GM21526 (cell line): ENCODE data around the gene AGER.
"Not testable (repeated sequence)": the region's sequence is repeated elsewhere in the genome, so short reads cannot be mapped to it uniquely, and the experiment has no call there.

Experiments
- ATAC-seq: cut with Tn5 transposase; IDR thresholded peaks from one replicate; pipeline ENCODE4 v1.9.1; 2021; ENCODE audit warnings: moderate library complexity; ENCODE audit not compliant: unreplicated experiment, low FRiP score

Gene AGER

GRCh38 chr6:32187725-32188380 is 3.8 kb upstream of the AGER start:
- ATAC-seq = not testable (repeated sequence)

- ATAC-seq = no peak
Observed at GRCh38 chr6:32187009-32187709, 3.1 kb upstream of the AGER start.

DNA sequence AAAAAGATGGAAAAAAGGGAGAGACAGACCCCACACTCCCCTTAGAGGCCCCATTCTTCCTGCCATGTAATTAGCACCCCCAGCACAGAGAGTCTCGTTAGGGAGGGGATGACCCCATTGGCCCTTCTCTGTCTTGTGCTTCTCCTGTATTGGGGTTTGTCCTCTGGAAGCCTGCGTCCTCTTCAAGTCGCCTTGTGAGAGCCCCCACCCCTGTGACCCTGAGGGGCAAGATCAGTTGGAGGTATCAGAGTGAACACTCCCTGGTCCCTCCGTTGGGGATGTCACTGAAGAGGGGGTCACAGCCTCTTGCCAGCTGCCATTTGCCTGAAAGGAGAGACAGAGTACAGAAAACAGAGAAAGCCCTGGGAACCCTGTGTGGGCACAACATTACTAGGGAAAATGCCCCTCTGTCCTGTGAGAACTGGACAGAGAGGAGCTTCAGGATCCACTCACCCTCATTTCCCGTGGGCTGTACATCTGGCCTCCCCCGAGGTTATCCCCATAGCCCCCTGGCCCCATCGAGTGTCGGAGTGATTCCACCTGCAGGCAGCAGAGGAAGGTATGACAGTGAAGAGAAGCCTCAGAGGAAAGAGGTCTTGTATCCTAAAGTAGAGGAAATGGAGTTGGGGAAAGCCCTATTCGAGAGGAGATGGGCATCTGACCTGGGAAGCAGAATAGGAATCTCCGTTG is 2.2 kb upstream of the AGER start:
- ATAC-seq = not testable (repeated sequence)

- ATAC-seq = not testable (repeated sequence)
Observed at GRCh38 chr6:32185681-32186131, 1.7 kb upstream of the AGER start.

- ATAC-seq = no peak
Observed at GRCh38 chr6:32183483-32184083, 470 bp downstream of the AGER start.

GRCh38 chr6:32183030-32183429 is 1.0 kb downstream of the AGER start:
- no peak for ATAC-seq

GRCh38 chr6:32182555-32182981 is 1.5 kb downstream of the AGER start:
- no peak for ATAC-seq

- ATAC-seq = no peak
Observed at GRCh38 chr6:32181915-32182529, 2.0 kb downstream of the AGER start.

- ATAC-seq = no peak
Observed at GRCh38 chr6:32181148-32181702, 2.8 kb downstream of the AGER start.

DNA sequence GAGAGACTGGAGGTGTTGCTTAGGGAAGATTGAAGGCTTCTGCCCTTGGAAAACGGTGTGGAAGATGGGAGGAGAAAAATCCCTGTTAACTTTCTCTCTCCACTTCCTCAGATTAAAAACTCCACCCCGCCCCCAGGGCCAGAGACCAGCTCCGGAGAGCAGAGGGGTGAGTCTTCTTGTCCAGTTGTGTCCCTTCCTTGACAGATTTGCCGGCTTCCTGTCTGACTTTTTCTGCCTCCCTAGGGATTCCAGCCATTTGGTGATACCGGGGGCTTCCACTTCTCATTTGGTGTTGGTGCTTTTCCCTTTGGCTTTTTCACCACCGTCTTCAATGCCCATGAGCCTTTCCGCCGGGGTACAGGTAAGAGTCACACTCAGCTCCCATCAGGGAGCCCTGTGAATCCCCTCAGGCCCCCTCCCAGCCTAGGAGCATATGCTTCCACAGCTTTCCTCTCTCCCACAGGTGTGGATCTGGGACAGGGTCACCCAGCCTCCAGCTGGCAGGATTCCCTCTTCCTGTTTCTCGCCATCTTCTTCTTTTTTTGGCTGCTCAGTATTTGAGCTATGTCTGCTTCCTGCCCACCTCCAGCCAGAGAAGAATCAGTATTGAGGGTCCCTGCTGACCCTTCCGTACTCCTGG is 4.2 kb downstream of the AGER start:
- no peak for ATAC-seq

DNA sequence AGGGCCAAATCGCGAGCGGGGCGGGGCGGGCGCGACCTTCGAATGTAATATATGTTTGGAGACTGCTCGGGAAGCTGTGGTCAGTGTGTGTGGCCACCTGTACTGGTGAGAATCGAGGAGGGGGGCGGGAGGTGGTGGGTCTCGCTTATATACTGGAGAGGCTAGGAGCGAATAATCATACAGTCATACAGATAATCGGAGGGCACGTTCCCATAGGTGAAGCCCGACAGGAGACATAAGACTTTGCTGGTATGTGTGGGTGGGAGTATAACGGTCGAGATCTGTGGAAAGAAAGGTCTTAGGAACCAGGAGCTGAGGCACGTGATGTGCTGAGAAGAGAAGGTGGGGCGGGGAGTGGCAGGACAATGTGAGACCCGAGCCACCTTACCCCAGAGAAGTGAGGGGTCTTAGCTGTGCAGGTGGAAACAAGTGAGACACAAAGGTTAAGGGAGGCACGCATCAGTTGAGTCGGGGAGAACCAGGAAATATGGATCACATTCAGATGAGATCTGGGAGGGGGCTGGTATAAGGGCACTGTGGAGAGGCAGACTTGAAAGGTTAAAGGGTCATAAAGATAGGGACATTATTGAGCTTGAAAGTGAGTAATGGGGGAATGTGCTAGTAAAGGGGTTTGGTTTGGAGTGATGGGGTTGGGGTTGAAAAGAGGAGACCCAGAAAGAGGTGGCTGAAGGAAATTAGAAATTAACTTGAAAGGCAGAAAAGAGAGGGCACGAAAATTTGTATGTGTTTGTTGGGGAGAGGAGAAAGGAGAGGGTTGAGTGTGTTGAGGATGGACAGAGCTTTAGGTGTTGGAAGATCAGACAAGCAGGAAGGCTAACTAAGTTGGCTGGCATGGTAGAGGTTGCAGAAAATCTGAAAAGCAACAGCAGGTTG is 5.3 kb downstream of the AGER start:
- ATAC-seq = no peak

- peak; percentile 72 for ATAC-seq
Observed at GRCh38 chr6:32177788-32178546, 6.1 kb downstream of the AGER start, which contains the start of gene RNF5. Gene RNF5 (plus strand): TSS chr6:32178405. CDS start chr6:32178512, 107 bp downstream.

- ATAC-seq = no peak
Observed at GRCh38 chr6:32177183-32177787, 6.8 kb downstream of the AGER start.

GRCh38 chr6:32176476-32177182 is 7.4 kb downstream of the AGER start:
- ATAC-seq = no peak

GRCh38 chr6:32175711-32176475 is 8.2 kb downstream of the AGER start, which contains the start of gene AGPAT1:
Gene AGPAT1 (minus strand): TSS chr6:32176084. CDS start chr6:32171496, 4,588 bp downstream.
- ATAC-seq = no peak

- no peak for ATAC-seq
Observed at GRCh38 chr6:32175322-32175710, 8.7 kb downstream of the AGER start.
